ENCODE measurements around the gene NAV1. TPM values are rescaled to one million over a fixed set of nuclear protein-coding genes. Genes with fewer than 3 reads are reported as not detected.

NAV1 gene
- total and polyA plus RNA-seq, 2 of the 8 experiments (the other 6 are each of a cell fraction or from before 2014, with no cell fraction given) = 9.9 to 42.7 TPM

- no peak overlapping the region for H3K27ac ChIP-seq (ENCODE audit: low read depth, low read length)
- no peaks in the 10 kb centered on the region for H3K36me3 ChIP-seq (ENCODE audit: control insufficient read depth in 2 of 4, insufficient read depth in 4 of 4, low read length in 3 of 4)
- 88% methylated on average over 3 of the region's 3 CpGs; no CpG with 5 or more reads in 1 of the 2 experiments for WGBS, 2 experiments (ENCODE audit: extremely low coverage in 1 of 2, insufficient coverage in 1 of 2, insufficient read length in 1 of 2, insufficient replicate concordance in 2 of 2, low coverage in 1 of 2, low lambda C conversion rate in 2 of 2, missing lambda C conversion rate in 1 of 2)
- H3K14ac ChIP-seq (ENCODE audit: insufficient read length) = no peak overlapping the region
- no peak overlapping the region for H3K4me3 ChIP-seq (ENCODE audit: extremely low read depth in 1 of 4, insufficient read depth in 2 of 4, low read depth in 3 of 4, low read length in 4 of 4)
- peak overlapping the region; percentile 38; the same call in 1 of the 2 replicates for H2BK5ac ChIP-seq (ENCODE audit: low read depth, low read length)
- no peak overlapping the region for H2BK120ac ChIP-seq (replicated peaks; ENCODE audit: low read depth, low read length)
- H3K79me2 ChIP-seq (ENCODE audit: control insufficient read depth in 1 of 2, insufficient read depth in 2 of 2, low read length in 2 of 2) = no peaks in the 10 kb centered on the region
- no peak for FAIRE-seq
- POLR2A ChIA-PET (ENCODE audit: partially characterized antibody) = interaction anchor here (0.7 to 6.9 kb wide), 7 partner anchors 8 to 106 kb away, joined by 3 to 52 read pairs (median 4); no protein-coding TSS in a partner anchor
- peak overlapping the region; percentile 75; the same call in 1 of the 2 replicates for H2AK5ac ChIP-seq (ENCODE audit: low read depth, low read length)
- no peak overlapping the region; the same call in 1 of the 2 replicates for H3K18ac ChIP-seq (ENCODE audit: extremely low read depth, low read length)
- H3K56ac ChIP-seq (replicated peaks; ENCODE audit: insufficient read length, low read depth, low read length) = no peak overlapping the region
- DNase-seq (ENCODE audit: low read depth in 1 of 2, low spot score in 2 of 2) = no peak
- H3K27me3 ChIP-seq (replicated peaks in 1 of 4; ENCODE audit: control insufficient read depth in 3 of 4, extremely low read depth in 1 of 4, insufficient read depth in 3 of 4, low read length in 3 of 4) = peaks cover 3 to 20% (median 14%) of the 10 kb centered on the region in 4 experiments
- H3K79me1 ChIP-seq (ENCODE audit: low read depth, low read length) = no peaks in the 10 kb centered on the region
- H3K9ac ChIP-seq (replicated peaks in 1 of 4; ENCODE audit: extremely low read depth in 1 of 4, low read depth in 3 of 4, low read length in 3 of 4) = no peak overlapping the region
- H4K20me1 ChIP-seq (replicated peaks in 1 of 2; ENCODE audit: control insufficient read depth in 1 of 2, insufficient read depth in 2 of 2, low read length in 2 of 2) = no peaks in the 10 kb centered on the region
- peak overlapping the region; percentile 97; the same call in 1 of the 2 replicates for H2BK12ac ChIP-seq (ENCODE audit: low read depth, low read length)
- 0 out of 2 replicates have a peak overlapping the region, but pooled peaks have one; percentile 10 for H2BK15ac ChIP-seq (ENCODE audit: low read length)
- no peaks in the 10 kb centered on the region for H3K9me3 ChIP-seq (ENCODE audit: insufficient read depth in 2 of 2, low read depth in 1 of 2, low read length in 1 of 2)
- H3K4me2 ChIP-seq (ENCODE audit: insufficient read depth in 1 of 2, low read depth in 2 of 2, low read length in 2 of 2) = no peak overlapping the region; a peak in 1 of 4 replicates
- peaks cover 13 to 34% (median 25%) of the 10 kb centered on the region in 4 experiments for H3K4me1 ChIP-seq (replicated peaks in 1 of 4; ENCODE audit: control insufficient read depth in 3 of 4, insufficient read depth in 4 of 4, low read length in 3 of 4)
- H4K91ac ChIP-seq (replicated peaks; ENCODE audit: insufficient read length, low read length) = no peak overlapping the region
- no peak overlapping the region for H3K23ac ChIP-seq (ENCODE audit: insufficient read length)
- 0 out of 2 replicates have a peak overlapping the region, but pooled peaks have one; percentile 34 for H2BK20ac ChIP-seq (ENCODE audit: low read length)
- no peak overlapping the region for H4K5ac ChIP-seq (ENCODE audit: insufficient read length, low read depth, low read length)
- H3K4ac ChIP-seq (replicated peaks; ENCODE audit: insufficient read length, low read depth, low read length) = no peak overlapping the region
- H2AFZ ChIP-seq (ENCODE audit: low read length) = no peak overlapping the region
- H3K23me2 ChIP-seq (ENCODE audit: low read depth, low read length) = peaks cover 8% of the 10 kb centered on the region
- no peak overlapping the region for H4K8ac ChIP-seq (ENCODE audit: extremely low read depth, insufficient read depth, low read length)
- CTCF ChIA-PET (ENCODE audit: partially characterized antibody) = interaction anchor here (0.7 to 27.5 kb wide), 8 partner anchors 7 to 310 kb away, joined by 3 to 929 read pairs (median 9); partner anchors contain the start of gene NAV1
- no peak for TF ChIP-seq GTF2F1 (IDR thresholded peaks at IDR 0.05; ENCODE audit: borderline replicate concordance, low read depth, low read length)
Measured at GRCh38 chr1:201502511-201502857, 36.4 kb upstream of the NAV1 start.

All from H1 (cell line).